Measurements from ENCODE around the gene ZBTB24. TPM values are rescaled to one million over a fixed set of nuclear protein-coding genes. Genes with fewer than 3 reads are reported as not detected.

Gene ZBTB24
- total RNA-seq, 4 donors from 2014 or later, result 5.3 to 6.4 (median 5.9) TPM

DNA sequence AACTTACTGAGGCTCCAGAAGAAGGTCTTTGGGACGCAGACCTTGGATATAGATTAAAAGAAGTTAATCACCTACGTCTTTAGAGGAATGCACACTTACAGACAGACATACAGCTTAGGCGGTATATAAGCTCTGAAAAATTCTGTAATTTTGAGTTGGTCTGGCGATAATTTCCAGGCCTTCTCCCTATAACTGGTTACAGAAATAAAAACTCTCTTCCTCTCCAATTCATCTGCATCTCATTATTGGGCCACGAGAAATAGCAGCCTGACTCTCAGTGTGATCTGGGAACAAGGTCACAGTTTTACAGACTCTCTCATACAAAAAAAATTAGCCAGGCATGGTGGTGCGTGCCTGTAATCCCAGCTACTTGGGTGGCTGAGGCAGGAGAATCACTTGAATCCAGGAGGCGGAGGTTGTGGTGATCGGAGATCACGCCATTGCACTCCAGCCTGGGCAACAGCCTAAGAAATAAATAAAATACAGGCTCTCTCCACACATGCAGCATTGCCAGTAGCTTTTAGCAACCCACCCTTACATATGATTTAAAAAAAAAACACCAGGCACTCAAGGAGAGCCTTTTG is 4.7 kb downstream of the ZBTB24 start:
- peaks cover 36 to 63% (median 60%) of the 10 kb centered on the region in 4 donors for H3K4me1 ChIP-seq
- H3K9me3 ChIP-seq, result no peaks in the 10 kb centered on the region
- H3K36me3 ChIP-seq, result peaks cover 12 to 64% (median 40%) of the 10 kb centered on the region in 4 donors
- 90% methylated on average over 9 of the region's 9 CpGs for WGBS
- no peaks in the 10 kb centered on the region for H3K27me3 ChIP-seq
- TF ChIP-seq POLR2A (IDR thresholded peaks at IDR 0.05; ENCODE audit: low read depth) (no peak), EP300 (IDR thresholded peaks at IDR 0.05) (no peak), POLR2AphosphoS5 (IDR thresholded peaks at IDR 0.05) (no peak)
- TF ChIP-seq, protein P1, sequence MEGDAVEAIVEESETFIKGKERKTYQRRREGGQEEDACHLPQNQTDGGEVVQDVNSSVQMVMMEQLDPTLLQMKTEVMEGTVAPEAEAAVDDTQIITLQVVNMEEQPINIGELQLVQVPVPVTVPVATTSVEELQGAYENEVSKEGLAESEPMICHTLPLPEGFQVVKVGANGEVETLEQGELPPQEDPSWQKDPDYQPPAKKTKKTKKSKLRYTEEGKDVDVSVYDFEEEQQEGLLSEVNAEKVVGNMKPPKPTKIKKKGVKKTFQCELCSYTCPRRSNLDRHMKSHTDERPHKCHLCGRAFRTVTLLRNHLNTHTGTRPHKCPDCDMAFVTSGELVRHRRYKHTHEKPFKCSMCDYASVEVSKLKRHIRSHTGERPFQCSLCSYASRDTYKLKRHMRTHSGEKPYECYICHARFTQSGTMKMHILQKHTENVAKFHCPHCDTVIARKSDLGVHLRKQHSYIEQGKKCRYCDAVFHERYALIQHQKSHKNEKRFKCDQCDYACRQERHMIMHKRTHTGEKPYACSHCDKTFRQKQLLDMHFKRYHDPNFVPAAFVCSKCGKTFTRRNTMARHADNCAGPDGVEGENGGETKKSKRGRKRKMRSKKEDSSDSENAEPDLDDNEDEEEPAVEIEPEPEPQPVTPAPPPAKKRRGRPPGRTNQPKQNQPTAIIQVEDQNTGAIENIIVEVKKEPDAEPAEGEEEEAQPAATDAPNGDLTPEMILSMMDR (IDR thresholded peaks at IDR 0.05), result no peak
- H3K4me3 ChIP-seq, result no peak overlapping the region
- no peak overlapping the region for H3K27ac ChIP-seq (replicated peaks in 1 of 4)
- intact Hi-C loops (cut with DNase I), result no loop called here
- DNase-seq (ENCODE audit: extremely low spot score), result no peak

DNA sequence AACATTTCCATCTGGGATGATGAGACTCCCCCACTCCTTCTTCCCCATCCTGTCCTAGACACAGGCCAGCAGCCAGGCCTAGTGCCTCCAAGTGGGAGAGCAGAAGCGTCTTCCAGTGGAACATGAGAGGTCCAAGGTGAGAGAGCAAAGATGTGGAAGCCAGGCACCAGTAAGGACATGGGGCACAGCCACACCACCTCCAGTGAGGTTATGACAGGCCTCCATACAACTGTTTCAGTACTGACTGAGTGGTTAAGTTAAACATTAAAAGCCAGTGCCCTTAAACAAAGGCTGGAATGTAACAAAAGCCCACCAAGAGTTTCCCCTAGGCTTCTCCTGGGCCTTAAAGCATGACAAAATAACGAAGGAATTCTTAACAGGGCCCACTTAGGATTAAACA is 5.3 kb downstream of the ZBTB24 start:
- Histone ChIP-seq H3K4me1 (peaks cover 36 to 63% (median 60%) of the 10 kb centered on the region in 4 donors), H3K27me3 (no peaks in the 10 kb centered on the region), H3K4me3 (no peak overlapping the region), H3K27ac (replicated peaks in 1 of 4) (no peak overlapping the region), H3K9me3 (no peaks in the 10 kb centered on the region), H3K36me3 (peaks cover 18 to 70% (median 46%) of the 10 kb centered on the region in 4 donors)
- intact Hi-C loops (cut with DNase I), result no loop called here
- 74% methylated on average over 2 of the region's 2 CpGs for WGBS
- no peak for DNase-seq (ENCODE audit: extremely low spot score)
- TF ChIP-seq, protein P1 (IDR thresholded peaks at IDR 0.05), result no peak
- no peak for TF ChIP-seq EP300 (IDR thresholded peaks at IDR 0.05)
- no peak for TF ChIP-seq POLR2A (IDR thresholded peaks at IDR 0.05; ENCODE audit: low read depth)

DNA sequence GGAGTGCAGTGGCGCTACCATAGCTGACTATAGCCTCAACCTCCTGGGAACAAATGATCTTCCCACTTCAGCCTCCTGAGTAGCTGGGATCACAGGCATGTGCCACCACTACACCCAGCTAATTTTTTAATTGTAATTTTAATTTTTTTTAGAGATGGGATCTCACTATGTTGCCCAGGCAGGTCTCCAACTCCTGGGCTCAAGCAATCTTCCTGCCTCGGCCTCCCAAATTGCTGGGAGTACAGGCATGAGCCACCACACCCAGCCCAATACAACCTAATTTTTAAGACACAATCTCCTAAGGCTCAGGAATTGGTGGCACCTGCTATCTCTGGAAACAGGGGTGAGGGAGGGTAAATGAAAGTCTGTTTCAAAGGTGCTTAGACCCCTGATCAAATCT is 5.8 kb downstream of the ZBTB24 start:
- peaks cover 33 to 57% (median 56%) of the 10 kb centered on the region in 4 donors for H3K4me1 ChIP-seq
- H3K36me3 ChIP-seq, result peaks cover 18 to 75% (median 51%) of the 10 kb centered on the region in 4 donors
- DNase-seq (ENCODE audit: extremely low spot score), result no peak
- TF ChIP-seq, protein P1 (IDR thresholded peaks at IDR 0.05), result no peak
- TF ChIP-seq POLR2A (IDR thresholded peaks at IDR 0.05; ENCODE audit: low read depth) (no peak), EP300 (IDR thresholded peaks at IDR 0.05) (no peak), POLR2AphosphoS5 (IDR thresholded peaks at IDR 0.05) (no peak)
- H3K27me3 ChIP-seq, result no peaks in the 10 kb centered on the region
- WGBS, result 100% methylated on average over 2 of the region's 2 CpGs
- H3K9me3 ChIP-seq, result no peaks in the 10 kb centered on the region
- H3K27ac ChIP-seq (replicated peaks in 1 of 4), result no peak overlapping the region
- intact Hi-C loops (cut with DNase I), result no loop called here
- no peak overlapping the region for H3K4me3 ChIP-seq

DNA sequence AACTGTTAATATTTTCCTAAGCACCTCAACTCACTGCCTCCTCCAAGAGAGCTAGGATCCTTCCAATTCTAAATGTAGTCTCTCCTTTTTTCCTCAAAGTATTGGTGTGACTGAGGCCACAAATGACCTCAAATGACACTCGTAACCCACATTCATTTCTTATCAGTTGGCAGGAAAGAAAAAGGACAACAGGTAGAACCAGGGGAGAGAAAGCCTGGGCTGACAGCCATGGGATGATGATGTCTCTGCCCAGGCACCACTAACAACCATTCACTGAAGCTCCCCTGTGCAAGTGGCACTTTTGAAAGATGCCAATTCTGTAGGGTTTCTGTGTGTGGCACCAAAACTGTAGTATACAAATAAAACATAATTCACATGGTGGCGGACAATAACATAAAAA is 7.4 kb downstream of the ZBTB24 start:
- TF ChIP-seq, protein P1 (IDR thresholded peaks at IDR 0.05), result no peak
- TF ChIP-seq POLR2AphosphoS5 (IDR thresholded peaks at IDR 0.05), result no peak
- no peak for TF ChIP-seq EP300 (IDR thresholded peaks at IDR 0.05)
- no peak for TF ChIP-seq POLR2A (IDR thresholded peaks at IDR 0.05; ENCODE audit: low read depth)
- 89% methylated on average over 2 of the region's 2 CpGs for WGBS
- intact Hi-C loops (cut with DNase I), result no loop called here
- no peak for DNase-seq (ENCODE audit: extremely low spot score)
- Histone ChIP-seq H3K9me3 (no peaks in the 10 kb centered on the region), H3K4me1 (peaks cover 19 to 42% (median 41%) of the 10 kb centered on the region in 4 donors), H3K36me3 (peaks cover 26 to 79% (median 61%) of the 10 kb centered on the region in 4 donors), H3K4me3 (no peak overlapping the region), H3K27me3 (no peaks in the 10 kb centered on the region), H3K27ac (replicated peaks in 1 of 4) (no peak overlapping the region)

DNA sequence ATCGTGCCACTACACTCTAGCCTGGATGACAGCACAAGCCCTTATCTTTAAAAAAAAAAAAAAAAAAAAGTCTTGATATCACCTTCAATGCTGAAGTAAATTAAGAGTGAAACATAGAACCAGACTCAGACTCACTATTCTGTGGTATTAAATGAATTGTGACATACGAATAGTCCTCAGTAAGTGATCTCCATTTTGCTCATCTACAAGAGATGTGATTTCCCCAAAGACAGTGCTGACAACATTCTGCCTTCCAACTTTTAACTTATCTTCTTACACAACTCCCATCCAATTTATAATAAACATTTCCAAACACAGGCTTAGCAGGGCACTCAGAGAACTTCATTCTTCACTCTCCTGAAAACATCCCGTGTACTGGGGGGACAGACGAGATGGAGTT is 8.0 kb downstream of the ZBTB24 start:
- Histone ChIP-seq H3K36me3 (peaks cover 27 to 81% (median 66%) of the 10 kb centered on the region in 4 donors), H3K27me3 (no peaks in the 10 kb centered on the region), H3K9me3 (no peaks in the 10 kb centered on the region), H3K4me3 (no peak overlapping the region), H3K27ac (replicated peaks in 1 of 4) (no peak overlapping the region), H3K4me1 (peaks cover 13 to 36% (median 34%) of the 10 kb centered on the region in 4 donors)
- WGBS, result 90% methylated on average over 4 of the region's 4 CpGs
- intact Hi-C loops (cut with DNase I), result no loop called here
- DNase-seq (ENCODE audit: extremely low spot score), result no peak
- TF ChIP-seq POLR2AphosphoS5 (IDR thresholded peaks at IDR 0.05), result no peak
- TF ChIP-seq, protein P1 (IDR thresholded peaks at IDR 0.05), result no peak
- no peak for TF ChIP-seq POLR2A (IDR thresholded peaks at IDR 0.05; ENCODE audit: low read depth)
- TF ChIP-seq EP300 (IDR thresholded peaks at IDR 0.05), result no peak
